GM18502 (cell line): ENCODE measurements around the gene ATP8A2.

Source experiments
- ATAC-seq: cut with Tn5 transposase; IDR thresholded peaks from one replicate; pipeline ENCODE4 v1.9.1; 2021; ENCODE audit warnings: mild to moderate bottlenecking; ENCODE audit not compliant: unreplicated experiment, poor library complexity

The ATP8A2 gene

GRCh38 chr13:25380741-25381324 lies 9.1 kb downstream of the ATP8A2 start:
- no peak for ATAC-seq

DNA sequence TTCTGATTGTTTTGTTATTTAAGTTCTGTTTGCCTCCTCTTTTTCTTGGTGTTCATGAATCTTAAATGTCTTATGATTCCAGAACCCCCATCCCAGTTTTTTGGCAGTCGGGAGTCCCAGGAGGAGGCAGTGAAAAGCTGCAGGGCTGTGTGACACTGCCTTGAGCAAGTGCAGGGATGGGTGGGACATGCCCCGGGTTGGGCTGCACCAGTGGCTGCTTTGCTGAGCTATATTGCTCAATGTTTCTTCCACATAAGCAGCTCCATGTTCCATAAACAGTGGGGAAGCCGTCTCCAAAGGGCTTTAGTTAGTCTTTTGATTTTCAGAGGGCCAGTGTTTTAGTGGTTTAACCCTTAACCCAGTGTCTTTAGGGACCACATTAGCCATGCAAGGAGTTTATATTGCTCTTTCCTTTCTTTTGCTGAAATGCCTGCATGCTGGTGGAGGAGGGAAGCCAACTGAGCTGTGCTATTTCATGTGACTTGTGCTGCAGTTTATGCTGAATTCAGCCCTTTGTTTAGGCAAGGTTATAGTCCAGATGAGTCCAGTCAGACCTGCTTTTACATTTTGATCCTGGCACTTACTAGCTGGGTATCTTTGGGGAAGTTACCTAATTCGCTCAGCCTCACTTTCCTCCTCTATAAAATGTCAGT lies 13.1 kb downstream of the ATP8A2 start:
- no peak for ATAC-seq

DNA sequence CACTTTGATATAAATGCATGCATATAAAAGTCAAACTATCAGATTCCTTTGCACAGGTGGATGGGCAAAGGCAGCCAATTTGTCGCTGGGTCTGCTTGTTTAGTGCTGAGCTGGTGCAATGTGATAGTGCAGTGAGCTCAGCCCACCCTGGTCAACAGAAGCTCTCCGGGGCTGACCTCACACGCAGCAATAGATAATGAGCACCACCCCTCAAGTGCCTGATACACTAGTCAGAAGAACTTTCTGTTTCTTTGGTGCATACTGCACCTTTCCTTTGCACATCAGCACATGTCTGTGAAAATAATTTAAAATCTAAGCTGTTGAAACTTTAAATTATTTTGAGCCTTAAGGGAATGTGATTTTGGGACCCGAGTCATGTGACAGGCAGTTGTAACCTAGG lies 20.2 kb downstream of the ATP8A2 start:
- ATAC-seq = no peak

- ATAC-seq = no peak
Observed at GRCh38 chr13:25394402-25395060, 22.8 kb downstream of the ATP8A2 start.

- ATAC-seq = no peak
Observed at GRCh38 chr13:25397763-25398162, 26.0 kb downstream of the ATP8A2 start.

- no peak for ATAC-seq
Observed at GRCh38 chr13:25400925-25401324, 29.2 kb downstream of the ATP8A2 start.

GRCh38 chr13:25401958-25402357 lies 30.2 kb downstream of the ATP8A2 start:
- no peak for ATAC-seq

DNA sequence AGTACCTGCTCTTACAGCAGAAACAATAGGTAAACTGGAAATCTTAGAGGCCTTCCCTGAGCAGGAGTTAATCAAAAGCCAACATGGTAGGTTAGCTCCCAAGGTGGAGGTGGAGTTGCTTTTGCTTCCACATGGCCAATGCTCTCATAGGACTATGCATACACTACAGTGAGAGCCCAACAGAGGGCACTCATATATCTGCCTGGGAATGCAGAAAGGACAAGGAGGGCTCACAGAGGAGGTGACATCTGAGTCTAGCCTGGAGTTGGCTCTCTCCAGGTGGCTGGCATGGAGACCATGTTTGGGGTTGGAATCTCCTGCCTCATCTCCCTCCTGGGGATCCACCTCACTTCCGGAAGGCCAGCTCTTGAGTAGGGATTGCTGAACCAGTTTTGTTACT lies 34.6 kb downstream of the ATP8A2 start:
- no peak for ATAC-seq

- ATAC-seq = no peak
Observed at GRCh38 chr13:25409938-25410337, 38.2 kb downstream of the ATP8A2 start.

GRCh38 chr13:25415241-25415640 lies 43.5 kb downstream of the ATP8A2 start:
- no peak for ATAC-seq

DNA sequence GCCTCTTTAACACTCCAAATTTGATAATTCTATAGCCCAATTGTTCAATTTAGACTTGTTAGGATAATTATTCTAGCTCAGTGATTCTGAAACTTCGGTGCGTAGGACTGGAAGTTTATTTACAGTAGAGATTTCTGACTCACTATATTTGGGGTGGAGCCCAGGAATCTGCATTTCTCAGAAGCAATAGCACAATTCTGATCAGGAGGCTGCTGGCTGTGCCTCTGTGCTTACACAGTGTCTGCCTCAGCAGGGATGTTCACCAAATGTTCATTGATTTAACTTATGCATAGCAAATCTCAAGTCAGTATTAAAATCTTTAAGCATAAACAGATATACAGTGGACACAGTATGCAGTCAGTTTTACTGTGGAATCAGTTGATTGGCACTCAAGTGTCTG lies 45.8 kb downstream of the ATP8A2 start:
- ATAC-seq = no peak

- ATAC-seq = no peak
Observed at GRCh38 chr13:25420161-25420560, 48.4 kb downstream of the ATP8A2 start.

- no peak for ATAC-seq
Observed at GRCh38 chr13:25421612-25422011, 49.8 kb downstream of the ATP8A2 start.

- ATAC-seq = no peak
Observed at GRCh38 chr13:25422153-25422552, 50.4 kb downstream of the ATP8A2 start.

DNA sequence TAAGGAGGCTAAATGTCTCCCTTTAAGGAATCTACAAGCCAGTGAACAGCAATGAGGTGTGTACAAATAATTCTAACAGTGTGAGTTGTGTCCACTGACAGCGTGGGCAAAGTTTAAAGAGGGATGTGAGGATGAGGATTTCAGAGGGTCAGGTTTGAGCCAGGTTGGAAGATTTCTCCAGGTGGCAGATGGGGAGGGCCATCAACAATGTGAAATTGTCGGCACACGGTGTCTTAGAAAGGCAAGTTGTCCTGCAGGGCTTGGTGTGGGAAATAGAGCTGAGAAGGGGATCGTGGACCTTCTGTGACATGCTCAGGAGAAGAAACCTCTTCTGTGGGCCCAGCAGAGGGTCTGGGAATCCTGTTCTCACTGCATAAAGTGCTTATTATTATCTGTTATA lies 52.1 kb downstream of the ATP8A2 start:
- ATAC-seq = no peak

DNA sequence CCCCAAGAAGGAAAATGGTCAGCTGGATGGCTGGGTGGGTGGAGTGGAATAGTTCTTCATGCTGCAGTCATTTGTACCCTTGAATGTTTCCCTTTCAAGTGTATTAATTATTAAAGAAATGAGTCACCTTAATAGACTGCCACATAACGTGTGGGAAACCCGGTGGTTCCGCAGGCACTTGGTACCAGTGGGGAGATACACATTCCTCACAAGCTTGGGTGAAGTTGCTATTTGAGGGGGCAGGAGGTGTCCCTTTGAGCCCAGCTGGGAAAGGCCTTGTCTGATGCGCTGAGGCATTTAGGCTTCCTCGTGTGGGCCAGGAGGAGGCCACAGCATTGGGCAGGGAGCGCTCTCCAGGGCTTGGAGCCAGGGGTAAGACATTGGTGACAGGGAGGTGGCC lies 57.7 kb downstream of the ATP8A2 start:
- ATAC-seq = no peak

- ATAC-seq = no peak
Observed at GRCh38 chr13:25432691-25433090, 60.9 kb downstream of the ATP8A2 start.

GRCh38 chr13:25440061-25440460 lies 68.3 kb downstream of the ATP8A2 start:
- ATAC-seq = no peak

DNA sequence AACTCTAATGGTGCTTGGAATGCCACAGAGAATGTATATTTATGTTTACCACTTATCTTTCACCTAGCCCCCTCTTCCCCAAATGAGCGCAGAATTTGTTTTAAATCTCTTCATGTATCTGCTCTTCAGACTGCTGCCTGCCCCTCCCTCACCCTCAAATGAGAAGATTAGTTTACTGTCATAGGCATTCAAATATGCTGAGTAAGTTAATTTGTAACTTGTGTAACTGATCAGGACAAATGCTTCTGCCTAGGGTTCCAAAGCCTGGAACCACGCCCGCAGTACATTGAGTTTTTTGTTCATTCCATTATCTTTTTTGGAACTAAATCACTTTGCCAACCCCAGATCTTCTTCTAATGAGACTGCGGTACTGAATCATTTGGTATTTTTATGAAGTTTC lies 74.5 kb downstream of the ATP8A2 start:
- ATAC-seq = no peak

DNA sequence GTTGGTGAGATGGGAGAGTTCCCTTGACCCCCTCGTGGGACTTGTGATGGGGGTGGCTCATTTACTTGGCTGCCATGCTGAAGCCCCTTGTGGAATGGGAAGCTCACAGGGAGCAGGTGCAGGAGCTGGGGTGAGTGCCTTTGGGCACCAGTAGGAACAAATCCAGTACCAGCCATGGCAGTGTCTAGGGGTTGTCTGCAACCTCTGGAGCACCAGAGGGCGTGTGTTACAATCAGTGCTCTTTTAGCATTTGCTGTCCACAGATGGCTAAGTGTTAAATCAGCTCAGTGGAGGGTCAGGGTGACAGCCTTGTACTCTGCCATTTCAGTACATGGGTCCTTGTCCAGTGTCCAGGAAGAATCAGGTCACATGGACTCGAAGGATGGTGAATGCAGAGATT lies 75.6 kb downstream of the ATP8A2 start:
- ATAC-seq = no peak

DNA sequence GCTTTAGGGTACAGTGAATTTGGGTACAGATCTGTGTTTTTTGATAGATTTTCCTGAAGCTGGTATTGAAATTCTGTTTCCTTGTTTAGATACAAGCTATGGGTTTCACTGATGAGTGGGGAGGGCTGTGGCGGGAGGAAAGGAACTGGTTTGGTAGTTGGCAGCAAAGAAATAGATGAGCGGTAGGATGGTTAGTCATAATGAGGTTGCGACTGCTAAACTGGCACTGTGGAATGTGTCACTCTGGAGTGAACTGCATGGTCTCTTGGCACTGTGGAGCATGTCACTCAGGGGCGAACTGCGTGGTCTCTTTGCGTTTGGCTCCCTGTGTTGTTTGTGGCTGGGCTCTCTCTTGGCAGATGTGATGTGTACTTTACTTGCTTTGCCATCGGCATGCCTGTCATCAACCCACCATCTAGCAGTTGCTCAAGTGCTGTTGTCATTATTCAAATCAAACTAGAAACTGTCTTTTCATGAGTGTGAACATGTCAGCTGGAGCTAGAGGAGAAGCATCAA lies 82.1 kb downstream of the ATP8A2 start:
- no peak for ATAC-seq

GRCh38 chr13:25455146-25455545 lies 83.4 kb downstream of the ATP8A2 start:
- ATAC-seq = no peak
